OCI-LY7 (cell line): ENCODE data around the gene PHF10. TPM values are rescaled to one million over a fixed set of nuclear protein-coding genes. Genes with fewer than 3 reads are reported as not detected.

Source experiments
- BruUV-seq: library from RNA; stranded (reverse); fragments of 400-500 nt; replicated peaks from 2 replicates; lab custom pipeline; 2021; lab: Mats Ljungman, UMichigan
- CTCF ChIA-PET: fragments of 300-600 bp; sonication (Branson Sonifier 250); formaldehyde crosslinking; loops from one replicate; lab custom pipeline; 2022; ENCODE audit warnings: antibody characterized with exemption; ENCODE audit not compliant: unreplicated experiment; lab: Charles Lee
- POLR2A ChIA-PET: fragments of 300-600 bp; sonication (Branson Sonifier 250); formaldehyde crosslinking; loops from one replicate; lab custom pipeline; 2022; ENCODE audit warnings: antibody characterized with exemption; lab: Charles Lee
- DNase-seq: peaks from one replicate; pipeline ENCODE4 v3.0.0-alpha.2; 2015; ENCODE audit warnings: low spot score
- H2AFZ ChIP-seq: fragments of 200-600 bp; sonication (generic), shearing (Covaris generic); 2 replicates; pipeline ENCODE4 v1.6.1; 2014; ENCODE audit warnings: mild to moderate bottlenecking, antibody characterized with exemption, low read length, moderate library complexity
- H3K27ac ChIP-seq: fragments of 200-600 bp; sonication (generic); 2 replicates; pipeline ENCODE4 v1.5.1; 2014; ENCODE audit warnings: mixed run types, low read depth, mild to moderate bottlenecking, moderate library complexity, low read length, inconsistent platforms; ENCODE audit not compliant: poor library complexity, severe bottlenecking
- H3K36me3 ChIP-seq: fragments of 200-600 bp; sonication (generic); 2 replicates; pipeline ENCODE4 v1.6.1; 2014; ENCODE audit warnings: mild to moderate bottlenecking, antibody characterized with exemption, low read length, moderate library complexity, mixed read lengths; ENCODE audit not compliant: insufficient read depth
- H3K4me1 ChIP-seq: fragments of 200-600 bp; sonication (generic); 2 replicates; pipeline ENCODE4 v1.5.1; 2014; ENCODE audit warnings: mild to moderate bottlenecking, low read length; ENCODE audit not compliant: insufficient read depth, poor library complexity, severe bottlenecking
- H3K4me2 ChIP-seq: fragments of 200-600 bp; sonication (generic); 2 replicates; pipeline ENCODE4 v1.6.1; 2014; ENCODE audit warnings: mild to moderate bottlenecking, low read length
- H3K4me3 ChIP-seq: fragments of 200-600 bp; sonication (generic); 2 replicates; pipeline ENCODE4 v1.5.1; 2014; ENCODE audit warnings: mild to moderate bottlenecking, low read depth, low read length; ENCODE audit not compliant: poor library complexity, severe bottlenecking
- H3K79me2 ChIP-seq: fragments of 200-600 bp; sonication (generic); 2 replicates; pipeline ENCODE4 v1.6.1; 2016; ENCODE audit warnings: low read depth, mild to moderate bottlenecking, low read length, moderate library complexity, mixed read lengths; ENCODE audit not compliant: insufficient read depth
- H3K9me2 ChIP-seq: fragments of 200-600 bp; sonication (generic); 2 replicates; pipeline ENCODE4 v1.6.1; 2016; ENCODE audit warnings: mild to moderate bottlenecking, low read length, mixed read lengths; ENCODE audit not compliant: insufficient read depth
- H3K9me3 ChIP-seq: fragments of 200-600 bp; sonication (generic); 2 replicates; pipeline ENCODE4 v1.6.1; 2014; ENCODE audit warnings: mild to moderate bottlenecking, mixed run types, low read length, mixed read lengths
- H4K20me1 ChIP-seq: fragments of 200-600 bp; sonication (generic); 2 replicates; pipeline ENCODE4 v1.6.1; 2014; ENCODE audit warnings: mild to moderate bottlenecking, antibody characterized with exemption, low read length, moderate library complexity, mixed read lengths; ENCODE audit not compliant: insufficient read depth
- CTCF ChIP-seq: fragments of 200-600 bp; sonication (generic); conservative IDR thresholded peaks from 2 replicates; pipeline ENCODE4 v1.5.1; 2014; ENCODE audit warnings: mild to moderate bottlenecking, antibody characterized with exemption, low read length, moderate library complexity, mixed read lengths
- EZH2phosphoT487 ChIP-seq: fragments of 200-600 bp; sonication (generic); IDR thresholded peaks from 2 replicates; pipeline ENCODE4 v1.6.1; 2018; ENCODE audit warnings: low read depth, borderline replicate concordance, mild to moderate bottlenecking, mixed run types, antibody characterized with exemption, low read length, moderate library complexity, mixed read lengths
- intact Hi-C: fragments of 100-400 bp; cut with micrococcal nuclease; formaldehyde crosslinking; loops from one replicate; pipeline ENCODE4 v1.10.0; 2022; ENCODE audit not compliant: unreplicated experiment
- total RNA-seq, 2 experiments: library from RNA; depleted of rRNA in 1 of 2; stranded (reverse); fragments of >200 nt in 1 of 2; shearing (Covaris generic) in 1 of 2; gene quantifications; 2 replicates each; pipeline ENCODE4 v1.2.3, GENCODE V29; 2014 to 2022

The PHF10 gene
- total RNA-seq, 2 experiments from 2014 or later = 42.5 to 74.1 TPM

GRCh38 chr6:169667716-169668115 is 56.6 kb downstream of the PHF10 start:
- Histone ChIP-seq H2AFZ (no peak overlapping the region), H3K4me2 (no peak overlapping the region), H3K9me3 (no peaks in the 10 kb centered on the region), H4K20me1 (no peaks in the 10 kb centered on the region), H3K27ac (no peak overlapping the region), H3K9me2 (no peaks in the 10 kb centered on the region), H3K36me3 (peaks cover 90% of the 10 kb centered on the region), H3K79me2 (no peaks in the 10 kb centered on the region), H3K4me1 (no peaks in the 10 kb centered on the region), H3K4me3 (no peak overlapping the region)
- intact Hi-C loops = no loop called here
- ChIA-PET CTCF (no interaction called here), POLR2A (no interaction called here)
- DNase-seq = no peak
- BruUV-seq = no TSS peak
- TF ChIP-seq EZH2phosphoT487 (no peak), CTCF (no peak)

- no peak overlapping the region for H3K27ac ChIP-seq
- ChIA-PET POLR2A (no interaction called here), CTCF (no interaction called here)
- H3K4me3 ChIP-seq = no peak overlapping the region
- TF ChIP-seq EZH2phosphoT487 (no peak), CTCF (no peak)
- intact Hi-C loops = no loop called here
- no peaks in the 10 kb centered on the region for H3K79me2 ChIP-seq
- H3K4me2 ChIP-seq = no peak overlapping the region
- no peaks in the 10 kb centered on the region for H3K4me1 ChIP-seq
- H3K9me3 ChIP-seq = no peaks in the 10 kb centered on the region
- H3K36me3 ChIP-seq = peaks cover 85% of the 10 kb centered on the region
- no peak for DNase-seq
- no peaks in the 10 kb centered on the region for H4K20me1 ChIP-seq
- BruUV-seq = no TSS peak
- H2AFZ ChIP-seq = no peak overlapping the region
- H3K9me2 ChIP-seq = no peaks in the 10 kb centered on the region
These were observed 57.9 kb downstream of the PHF10 start for GRCh38 chr6:169666441-169666840.

- Histone ChIP-seq H3K27ac (no peak overlapping the region), H3K36me3 (peaks cover 80% of the 10 kb centered on the region), H3K9me2 (no peaks in the 10 kb centered on the region), H3K4me3 (no peak overlapping the region), H4K20me1 (no peaks in the 10 kb centered on the region), H3K79me2 (no peaks in the 10 kb centered on the region), H3K4me2 (no peak overlapping the region), H2AFZ (no peak overlapping the region), H3K9me3 (no peaks in the 10 kb centered on the region), H3K4me1 (no peaks in the 10 kb centered on the region)
- ChIA-PET POLR2A (no interaction called here), CTCF (no interaction called here)
- no peak for DNase-seq
- BruUV-seq = no TSS peak
- intact Hi-C loops = no loop called here
- TF ChIP-seq CTCF (no peak), EZH2phosphoT487 (no peak)
These were observed 59.0 kb downstream of the PHF10 start for GRCh38 chr6:169665289-169665688.
